SK-N-SH treated with all-trans-retinoic acid at 6 μM for 48 hours (cell line): ENCODE measurements around the gene SLC6A3.

Source experiments
- BACH2 ChIP-seq: fragments of 250-450 bp; sonication (Bioruptor Pico); IDR thresholded peaks from 2 replicates; pipeline ENCODE4 v1.9.0; 2021; ENCODE audit warnings: mild to moderate bottlenecking, borderline replicate concordance
- CREB5 ChIP-seq: fragments of 250-450 bp; sonication (Bioruptor Pico); IDR thresholded peaks from 2 replicates; pipeline ENCODE4 v1.5.1; 2020; ENCODE audit warnings: low read depth, mild to moderate bottlenecking, moderate library complexity
- CSDC2 ChIP-seq: fragments of 250-450 bp; sonication (Bioruptor Pico); IDR thresholded peaks from 2 replicates; pipeline ENCODE4 v1.5.0; 2020; ENCODE audit warnings: mild to moderate bottlenecking, moderate library complexity
- CSRNP3 ChIP-seq: fragments of 250-450 bp; sonication (Bioruptor Pico); IDR thresholded peaks from 2 replicates; pipeline ENCODE4 v1.5.1; 2021; ENCODE audit warnings: mild to moderate bottlenecking, moderate library complexity
- ISL1 ChIP-seq: fragments of 250-450 bp; sonication (Bioruptor Pico); IDR thresholded peaks from 2 replicates; pipeline ENCODE4 v2.1.2; 2022; ENCODE audit warnings: mild to moderate bottlenecking, moderate library complexity
- PATZ1 ChIP-seq: fragments of 250-450 bp; sonication (Bioruptor Pico); IDR thresholded peaks from 2 replicates; pipeline ENCODE4 v1.8.0; 2020; ENCODE audit warnings: mild to moderate bottlenecking, moderate library complexity, borderline replicate concordance
- PPARA ChIP-seq: fragments of 250-450 bp; sonication (Bioruptor Pico); IDR thresholded peaks from 2 replicates; pipeline ENCODE4 v1.5.0; 2020; ENCODE audit warnings: mild to moderate bottlenecking, borderline replicate concordance
- SNAI2 ChIP-seq: fragments of 250-450 bp; sonication (Bioruptor Pico); IDR thresholded peaks from 2 replicates; pipeline ENCODE4 v1.5.0; 2020; ENCODE audit warnings: mild to moderate bottlenecking, moderate library complexity
- ZFP30 ChIP-seq: fragments of 450-650 bp; formaldehyde crosslinking; IDR thresholded peaks from 2 replicates; pipeline ENCODE4 v1.5.0; 2022; ENCODE audit warnings: mild to moderate bottlenecking, moderate library complexity
- ZNF565 ChIP-seq: fragments of 450-650 bp; formaldehyde crosslinking; conservative IDR thresholded peaks from 2 replicates; pipeline ENCODE4 v1.5.0; 2020; ENCODE audit warnings: low read depth, mild to moderate bottlenecking, moderate library complexity
- ZNF8 ChIP-seq: fragments of 450-650 bp; formaldehyde crosslinking; IDR thresholded peaks from 2 replicates; pipeline ENCODE4 v1.5.0; 2020; ENCODE audit warnings: mild to moderate bottlenecking, moderate library complexity

- TF ChIP-seq SNAI2 (CRISPR knock-in tag) (no peak), ZFP30 (no peak), ISL1 (CRISPR knock-in tag) (no peak), CSDC2 (CRISPR knock-in tag) (no peak), ZNF8 (CRISPR knock-in tag) (no peak), CSRNP3 (no peak), ZNF565 (CRISPR knock-in tag) (no peak), CREB5 (no peak), BACH2 (CRISPR knock-in tag) (no peak), PPARA (CRISPR knock-in tag) (no peak), PATZ1 (no peak)
Measured at GRCh38 chr5:1357946-1358725, 87.1 kb downstream of the SLC6A3 start.
